HepG2 (cell line): ENCODE data around the gene CNP. TPM values are rescaled to one million over a fixed set of nuclear protein-coding genes. Genes with fewer than 3 reads are reported as not detected.

Source experiments
- ATAC-seq: fragments of 200-7000 bp; cut with Tn5 transposase; 3 replicates; pipeline ENCODE4 v1.9.1; 2020; ENCODE audit warnings: mild to moderate bottlenecking, moderate library complexity
- BruUV-seq: library from RNA; stranded (reverse); fragments of 400-500 nt; replicated peaks from 2 replicates; lab custom pipeline; 2021; lab: Mats Ljungman, UMichigan
- CTCF ChIA-PET: fragments of 300-600 bp; formaldehyde crosslinking; extraction: SDS; loops from one replicate; lab custom pipeline; 2021; ENCODE audit warnings: low total read pairs, inconsistent platforms, low intra/inter-chr PET ratio; lab: Yijun Ruan, JAX
- POLR2A ChIA-PET: fragments of 350-600 bp; sonication (Branson Sonifier 250); formaldehyde crosslinking; loops from one replicate; lab custom pipeline; 2020; ENCODE audit warnings: antibody characterized with exemption, inconsistent platforms; lab: Yijun Ruan, JAX
- DNase-seq: peaks from one replicate; pipeline ENCODE4 v3.0.0-alpha.2; 2015; ENCODE audit warnings: low spot score
- FAIRE-seq: peaks from 3 replicates; lab custom pipeline; 2011; peaks lifted over from hg19 to GRCh38; lab: Jason Lieb, UNC
- H2AFZ ChIP-seq: one replicate; pipeline ENCODE4 v1.6.1; 2011; ENCODE audit warnings: low read length, inconsistent platforms
- H3K27ac ChIP-seq: fragments of 300-600 bp; 3 replicates; pipeline ENCODE4 v1.8.0; 2011; ENCODE audit warnings: mixed run types, mild to moderate bottlenecking, mixed read lengths, low read length, inconsistent platforms; ENCODE audit not compliant: insufficient read depth; ENCODE audit errors: extremely low read length
- H3K27me3 ChIP-seq, 2 experiments: fragments of 200-600 bp in 1 of 2; 2 replicates in 1 of 2; 3 replicates in 1 of 2; pipeline versions ENCODE4 v1.6.0 to v1.8.0; 2011; ENCODE audit warnings: low read length in 2 of 2, mild to moderate bottlenecking in 2 of 2, moderate library complexity in 2 of 2, inconsistent platforms in 1 of 2; ENCODE audit not compliant: insufficient read depth in 2 of 2, control insufficient read depth in 1 of 2
- H3K36me3 ChIP-seq, 2 experiments: fragments of 200-600 bp in 1 of 2; replicated peaks in 1 of 2; 2 replicates in 1 of 2; 3 replicates in 1 of 2; pipeline versions ENCODE4 v1.5.1 to v1.8.0; 2011; ENCODE audit warnings: low read length in 2 of 2, inconsistent platforms in 1 of 2; ENCODE audit not compliant: insufficient read depth in 2 of 2, control insufficient read depth in 1 of 2
- H3K4me1 ChIP-seq: 2 replicates; pipeline ENCODE4 v1.5.1; 2012; ENCODE audit warnings: low read length, inconsistent platforms; ENCODE audit not compliant: insufficient read depth
- H3K4me2 ChIP-seq: 2 replicates; pipeline ENCODE4 v1.6.0; 2011; ENCODE audit warnings: low read depth, low read length, inconsistent platforms
- H3K4me3 ChIP-seq, 3 experiments: fragments of 200-600 bp in 1 of 3; sonication (generic), shearing (Covaris generic) in 1 of 3; replicated peaks in 1 of 3; 2 replicates each; pipeline ENCODE4 v1.5.1; 2011 to 2016; ENCODE audit warnings: low read length in 3 of 3, inconsistent platforms in 2 of 3, low read depth in 2 of 3, mild to moderate bottlenecking in 2 of 3, control low read depth in 1 of 3, mixed read lengths in 1 of 3; ENCODE audit not compliant: insufficient read depth in 1 of 3
- H3K79me2 ChIP-seq: one replicate; pipeline ENCODE4 v1.6.1; 2011; ENCODE audit warnings: low read length, inconsistent platforms; ENCODE audit not compliant: insufficient read depth
- H3K9ac ChIP-seq: 2 replicates; pipeline ENCODE4 v1.6.0; 2011; ENCODE audit warnings: mild to moderate bottlenecking, low read depth, low read length, inconsistent platforms; ENCODE audit not compliant: insufficient read depth
- H3K9me3 ChIP-seq: 2 replicates; pipeline ENCODE4 v1.5.1; 2012; ENCODE audit warnings: mild to moderate bottlenecking, low read length
- H4K20me1 ChIP-seq: 2 replicates; pipeline ENCODE4 v1.6.0; 2011; ENCODE audit warnings: inconsistent platforms, mild to moderate bottlenecking, low read length, moderate library complexity; ENCODE audit not compliant: insufficient read depth
- CCDC6 ChIP-seq: sonication (generic); formaldehyde crosslinking; IDR thresholded peaks from 2 replicates; pipeline ENCODE4 v1.8.1; 2022; ENCODE audit warnings: mild to moderate bottlenecking, missing genetic modification reagents, moderate library complexity
- NFIB ChIP-seq: sonication (generic); formaldehyde crosslinking; IDR thresholded peaks from 2 replicates; pipeline ENCODE4 v1.9.0; 2021; ENCODE audit warnings: missing genetic modification reagents, mild to moderate bottlenecking, borderline replicate concordance
- SPEN ChIP-seq: sonication (generic); formaldehyde crosslinking; IDR thresholded peaks from 2 replicates; pipeline ENCODE4 v1.5.1; 2020; ENCODE audit warnings: low read depth, mild to moderate bottlenecking, missing genetic modification reagents
- TMF1 ChIP-seq: sonication (generic); formaldehyde crosslinking; IDR thresholded peaks from 2 replicates; pipeline ENCODE4 v1.8.1; 2022; ENCODE audit warnings: low read depth, missing genetic modification reagents
- ZBTB38 ChIP-seq: sonication (generic); formaldehyde crosslinking; IDR thresholded peaks from 2 replicates; pipeline ENCODE4 v1.5.1; 2020; ENCODE audit warnings: mild to moderate bottlenecking, missing genetic modification reagents
- ZNF816 ChIP-seq: sonication (generic); formaldehyde crosslinking; IDR thresholded peaks from 2 replicates; pipeline ENCODE4 v1.8.0; 2022; ENCODE audit warnings: missing genetic modification reagents, mild to moderate bottlenecking, borderline replicate concordance
- WGBS: methylation state at CpG from one replicate; pipeline ENCODE4 v1.1.6; 2017; ENCODE audit warnings: low lambda C conversion rate; 5-methylcytosine and 5-hydroxymethylcytosine counted together
- in situ Hi-C: cut with HindIII; loops from 2 replicates; pipeline ENCODE4 v1.10.0; 2017; ENCODE audit warnings: low pct_unique_long_range_greater_than_20kb; ENCODE audit not compliant: extremely low pct_ligation_motif_present
- intact Hi-C: fragments of 100-400 bp; cut with micrococcal nuclease; formaldehyde crosslinking; loops from one replicate; pipeline ENCODE4 v1.10.0; 2022; ENCODE audit not compliant: unreplicated experiment
- polyA plus RNA-seq, 8 experiments: library from polyadenylated mRNA; depleted of rRNA in 3 of 8; stranded (reverse) in 7 of 8; unstranded in 1 of 8; fragments of >200 nt; fragmentation: Illumina TruSeq in 4 of 8; extraction: Trizol in 4 of 8; gene quantifications; 2 replicates each; pipeline versions ENCODE4 v1.2.1 to v1.2.3, GENCODE V29; 2011 to 2016; ENCODE audit warnings: low read depth in 4 of 8, missing spikeins in 1 of 8, mixed read lengths in 1 of 8; ENCODE audit not compliant: insufficient read depth in 1 of 8
- total RNA-seq, 5 experiments: library from RNA; depleted of rRNA; stranded (reverse); fragments of >200 nt; fragmentation: Illumina TruSeq; extraction: Trizol; gene quantifications; 2 replicates each; pipeline ENCODE4 v1.2.3, GENCODE V29; 2016; ENCODE audit warnings: low read depth in 1 of 5
- TF ChIP-seq, protein P1 (sequence below): sonication (generic); formaldehyde crosslinking; IDR thresholded peaks from 2 replicates; pipeline ENCODE4 v1.5.1; 2020; ENCODE audit warnings: mild to moderate bottlenecking, missing genetic modification reagents, borderline replicate concordance

CNP gene
- total and polyA plus RNA-seq, 2 of the 13 experiments (the other 11 are each of a cell fraction or from before 2014, with no cell fraction given): 97.2 to 161 TPM

DNA sequence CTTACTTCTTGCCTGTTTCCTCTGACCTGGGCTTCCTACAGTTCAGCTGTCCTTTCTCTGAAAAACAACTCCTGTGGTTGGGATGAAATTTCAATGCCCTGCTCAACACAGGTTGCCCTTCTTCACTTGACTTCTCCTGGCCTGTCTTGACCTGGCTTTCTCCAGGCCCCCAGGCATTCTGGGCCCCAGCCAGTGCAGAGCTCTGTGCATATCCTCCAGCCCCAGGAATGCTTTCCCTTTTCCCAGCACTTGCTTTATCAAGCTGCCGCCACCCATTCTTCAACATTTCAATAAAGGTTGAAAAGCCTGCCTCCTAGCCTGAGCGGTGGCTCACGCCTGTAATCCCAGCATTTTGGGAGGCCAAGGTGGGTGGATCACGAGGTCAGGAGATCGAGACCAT is 25.4 kb upstream of the CNP start:
- H3K4me3 ChIP-seq: no peak overlapping the region
- no peak for FAIRE-seq
- no peak overlapping the region for H3K9ac ChIP-seq
- H3K79me2 ChIP-seq: no peaks in the 10 kb centered on the region
- in situ Hi-C loops (no loop called here), intact Hi-C loops (no loop called here)
- TF ChIP-seq NFIB (CRISPR knock-in tag): no peak
- no peak for TF ChIP-seq TMF1 (CRISPR knock-in tag)
- no peak for TF ChIP-seq ZBTB38 (CRISPR knock-in tag)
- TF ChIP-seq CCDC6 (CRISPR knock-in tag): no peak
- TF ChIP-seq SPEN (CRISPR knock-in tag): 0 out of 2 replicates have a peak, but pooled peaks have one; percentile 6
- 0 out of 2 replicates have a peak, but pooled peaks have one; percentile 20 for TF ChIP-seq ZNF816 (CRISPR knock-in tag)
- TF ChIP-seq, protein P1, sequence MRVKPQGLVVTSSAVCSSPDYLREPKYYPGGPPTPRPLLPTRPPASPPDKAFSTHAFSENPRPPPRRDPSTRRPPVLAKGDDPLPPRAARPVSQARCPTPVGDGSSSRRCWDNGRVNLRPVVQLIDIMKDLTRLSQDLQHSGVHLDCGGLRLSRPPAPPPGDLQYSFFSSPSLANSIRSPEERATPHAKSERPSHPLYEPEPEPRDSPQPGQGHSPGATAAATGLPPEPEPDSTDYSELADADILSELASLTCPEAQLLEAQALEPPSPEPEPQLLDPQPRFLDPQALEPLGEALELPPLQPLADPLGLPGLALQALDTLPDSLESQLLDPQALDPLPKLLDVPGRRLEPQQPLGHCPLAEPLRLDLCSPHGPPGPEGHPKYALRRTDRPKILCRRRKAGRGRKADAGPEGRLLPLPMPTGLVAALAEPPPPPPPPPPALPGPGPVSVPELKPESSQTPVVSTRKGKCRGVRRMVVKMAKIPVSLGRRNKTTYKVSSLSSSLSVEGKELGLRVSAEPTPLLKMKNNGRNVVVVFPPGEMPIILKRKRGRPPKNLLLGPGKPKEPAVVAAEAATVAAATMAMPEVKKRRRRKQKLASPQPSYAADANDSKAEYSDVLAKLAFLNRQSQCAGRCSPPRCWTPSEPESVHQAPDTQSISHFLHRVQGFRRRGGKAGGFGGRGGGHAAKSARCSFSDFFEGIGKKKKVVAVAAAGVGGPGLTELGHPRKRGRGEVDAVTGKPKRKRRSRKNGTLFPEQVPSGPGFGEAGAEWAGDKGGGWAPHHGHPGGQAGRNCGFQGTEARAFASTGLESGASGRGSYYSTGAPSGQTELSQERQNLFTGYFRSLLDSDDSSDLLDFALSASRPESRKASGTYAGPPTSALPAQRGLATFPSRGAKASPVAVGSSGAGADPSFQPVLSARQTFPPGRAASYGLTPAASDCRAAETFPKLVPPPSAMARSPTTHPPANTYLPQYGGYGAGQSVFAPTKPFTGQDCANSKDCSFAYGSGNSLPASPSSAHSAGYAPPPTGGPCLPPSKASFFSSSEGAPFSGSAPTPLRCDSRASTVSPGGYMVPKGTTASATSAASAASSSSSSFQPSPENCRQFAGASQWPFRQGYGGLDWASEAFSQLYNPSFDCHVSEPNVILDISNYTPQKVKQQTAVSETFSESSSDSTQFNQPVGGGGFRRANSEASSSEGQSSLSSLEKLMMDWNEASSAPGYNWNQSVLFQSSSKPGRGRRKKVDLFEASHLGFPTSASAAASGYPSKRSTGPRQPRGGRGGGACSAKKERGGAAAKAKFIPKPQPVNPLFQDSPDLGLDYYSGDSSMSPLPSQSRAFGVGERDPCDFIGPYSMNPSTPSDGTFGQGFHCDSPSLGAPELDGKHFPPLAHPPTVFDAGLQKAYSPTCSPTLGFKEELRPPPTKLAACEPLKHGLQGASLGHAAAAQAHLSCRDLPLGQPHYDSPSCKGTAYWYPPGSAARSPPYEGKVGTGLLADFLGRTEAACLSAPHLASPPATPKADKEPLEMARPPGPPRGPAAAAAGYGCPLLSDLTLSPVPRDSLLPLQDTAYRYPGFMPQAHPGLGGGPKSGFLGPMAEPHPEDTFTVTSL (CRISPR knock-in tag): 0 out of 2 replicates have a peak, but pooled peaks have one; percentile 22
- peaks cover 64% of the 10 kb centered on the region for H3K4me1 ChIP-seq
- ATAC-seq: no peak
- H4K20me1 ChIP-seq: no peaks in the 10 kb centered on the region
- H3K9me3 ChIP-seq: no peaks in the 10 kb centered on the region
- 78% methylated on average over 5 of the region's 5 CpGs for WGBS
- H3K27me3 ChIP-seq: no peaks in the 10 kb centered on the region
- H3K4me2 ChIP-seq: peak overlapping the region; percentile 48; the same call in 1 of the 2 replicates
- no peaks in the 10 kb centered on the region for H3K36me3 ChIP-seq
- ChIA-PET POLR2A (interaction anchor here (1.3 to 1.4 kb wide), 2 partner anchors 17 to 23 kb away, joined by 6 read pairs; partner anchors contain the start of gene ACLY), CTCF (no interaction called here)
- BruUV-seq: no TSS peak
- H2AFZ ChIP-seq: no peak overlapping the region
- no peak for DNase-seq
- no peak overlapping the region for H3K27ac ChIP-seq
